OCI-LY3 (cell line): Measurements from ENCODE around the gene GMEB2.

ENCODE experiments used
- EZH2phosphoT487 ChIP-seq: fragments of 200-600 bp; shearing (Covaris generic); IDR thresholded peaks from 2 replicates; pipeline ENCODE4 v1.6.1; 2018; ENCODE audit warnings: antibody characterized with exemption, mixed run types, low read depth
- TF ChIP-seq, protein P1 (sequence below): fragments of 200-600, 300-600 bp; sonication (generic); IDR thresholded peaks from 2 replicates; pipeline ENCODE4 v1.5.1; 2014; ENCODE audit warnings: antibody characterized with exemption, low read length, low read depth

DNA sequence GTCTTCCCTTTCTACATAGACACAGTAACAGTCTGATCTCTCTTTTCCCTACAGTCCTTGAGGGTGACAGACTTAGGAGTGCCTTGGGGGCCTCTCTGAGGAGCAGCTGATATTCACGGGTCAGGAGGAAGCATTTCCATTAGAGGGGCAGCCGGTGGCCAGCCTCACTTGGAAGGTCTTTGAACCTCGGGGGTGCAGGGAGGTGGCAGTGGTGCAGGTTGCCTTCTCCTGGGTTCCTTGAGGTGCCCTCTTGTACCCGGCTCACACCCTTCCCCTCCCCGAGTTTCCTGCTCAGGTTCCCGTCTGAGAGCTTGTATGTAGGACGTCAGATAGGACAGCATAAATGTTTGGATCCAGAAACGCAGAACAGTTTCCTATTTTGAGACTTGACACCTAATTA is 33.7 kb upstream of the GMEB2 start:
- TF ChIP-seq, protein P1, sequence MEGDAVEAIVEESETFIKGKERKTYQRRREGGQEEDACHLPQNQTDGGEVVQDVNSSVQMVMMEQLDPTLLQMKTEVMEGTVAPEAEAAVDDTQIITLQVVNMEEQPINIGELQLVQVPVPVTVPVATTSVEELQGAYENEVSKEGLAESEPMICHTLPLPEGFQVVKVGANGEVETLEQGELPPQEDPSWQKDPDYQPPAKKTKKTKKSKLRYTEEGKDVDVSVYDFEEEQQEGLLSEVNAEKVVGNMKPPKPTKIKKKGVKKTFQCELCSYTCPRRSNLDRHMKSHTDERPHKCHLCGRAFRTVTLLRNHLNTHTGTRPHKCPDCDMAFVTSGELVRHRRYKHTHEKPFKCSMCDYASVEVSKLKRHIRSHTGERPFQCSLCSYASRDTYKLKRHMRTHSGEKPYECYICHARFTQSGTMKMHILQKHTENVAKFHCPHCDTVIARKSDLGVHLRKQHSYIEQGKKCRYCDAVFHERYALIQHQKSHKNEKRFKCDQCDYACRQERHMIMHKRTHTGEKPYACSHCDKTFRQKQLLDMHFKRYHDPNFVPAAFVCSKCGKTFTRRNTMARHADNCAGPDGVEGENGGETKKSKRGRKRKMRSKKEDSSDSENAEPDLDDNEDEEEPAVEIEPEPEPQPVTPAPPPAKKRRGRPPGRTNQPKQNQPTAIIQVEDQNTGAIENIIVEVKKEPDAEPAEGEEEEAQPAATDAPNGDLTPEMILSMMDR, result no peak
- no peak for TF ChIP-seq EZH2phosphoT487
